HG03432 (cell line): Measurements from ENCODE around the gene TP53BP2.
"Not testable (repeated sequence)": the region's sequence is repeated elsewhere in the genome, so short reads cannot be mapped to it uniquely, and the experiment has no call there.

Experiments
- ATAC-seq: cut with Tn5 transposase; IDR thresholded peaks from one replicate; pipeline ENCODE4 v1.9.1; 2021; ENCODE audit warnings: mild to moderate bottlenecking, moderate library complexity; ENCODE audit not compliant: unreplicated experiment

TP53BP2 gene

GRCh38 chr1:223831755-223832636 lies 13.8 kb downstream of the TP53BP2 start:
- peak; percentile 41 for ATAC-seq

DNA sequence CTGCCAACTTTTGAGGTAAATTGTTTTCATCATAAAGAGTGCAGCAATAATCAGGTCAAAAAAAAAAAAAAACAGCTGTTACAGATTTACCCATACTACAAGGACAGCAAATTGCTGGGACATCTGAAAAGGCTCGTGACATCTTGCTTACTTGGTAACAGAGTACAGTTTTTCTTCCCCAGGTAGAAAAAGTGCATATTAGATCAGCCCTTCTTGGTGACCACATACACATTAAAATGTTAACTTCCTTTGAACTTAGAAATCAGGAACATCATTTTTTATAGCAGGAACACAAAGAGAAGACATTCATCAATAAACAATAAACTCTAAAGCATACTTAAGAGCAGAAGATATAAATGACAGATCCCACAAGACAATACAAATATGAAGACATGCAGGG lies 16.1 kb downstream of the TP53BP2 start:
- no peak for ATAC-seq

- no peak for ATAC-seq
Observed at GRCh38 chr1:223828162-223828848, 17.4 kb downstream of the TP53BP2 start.

DNA sequence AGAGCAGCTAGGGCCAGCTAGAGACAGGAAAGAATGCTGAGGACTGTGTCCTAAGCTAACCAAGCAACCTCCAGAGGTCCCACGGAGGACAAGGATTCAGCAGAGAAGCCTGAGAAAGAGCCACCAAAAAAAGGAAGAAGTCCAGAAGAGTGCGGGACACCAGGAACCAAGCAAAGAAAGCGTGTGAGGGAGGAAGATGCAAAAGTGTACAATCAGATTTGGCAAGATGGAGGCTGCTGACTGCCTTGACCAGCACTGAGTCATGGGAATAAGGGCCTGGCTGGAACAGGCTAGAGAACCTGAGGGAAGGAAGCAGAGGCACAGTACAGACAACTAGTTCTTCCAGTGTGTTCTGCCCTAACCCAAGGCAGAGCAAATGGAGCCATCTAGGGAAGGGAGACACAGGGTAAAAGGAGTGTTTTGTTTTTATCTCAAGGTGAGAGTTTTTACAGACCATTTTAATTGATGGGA lies 18.5 kb downstream of the TP53BP2 start:
- ATAC-seq, result no peak

DNA sequence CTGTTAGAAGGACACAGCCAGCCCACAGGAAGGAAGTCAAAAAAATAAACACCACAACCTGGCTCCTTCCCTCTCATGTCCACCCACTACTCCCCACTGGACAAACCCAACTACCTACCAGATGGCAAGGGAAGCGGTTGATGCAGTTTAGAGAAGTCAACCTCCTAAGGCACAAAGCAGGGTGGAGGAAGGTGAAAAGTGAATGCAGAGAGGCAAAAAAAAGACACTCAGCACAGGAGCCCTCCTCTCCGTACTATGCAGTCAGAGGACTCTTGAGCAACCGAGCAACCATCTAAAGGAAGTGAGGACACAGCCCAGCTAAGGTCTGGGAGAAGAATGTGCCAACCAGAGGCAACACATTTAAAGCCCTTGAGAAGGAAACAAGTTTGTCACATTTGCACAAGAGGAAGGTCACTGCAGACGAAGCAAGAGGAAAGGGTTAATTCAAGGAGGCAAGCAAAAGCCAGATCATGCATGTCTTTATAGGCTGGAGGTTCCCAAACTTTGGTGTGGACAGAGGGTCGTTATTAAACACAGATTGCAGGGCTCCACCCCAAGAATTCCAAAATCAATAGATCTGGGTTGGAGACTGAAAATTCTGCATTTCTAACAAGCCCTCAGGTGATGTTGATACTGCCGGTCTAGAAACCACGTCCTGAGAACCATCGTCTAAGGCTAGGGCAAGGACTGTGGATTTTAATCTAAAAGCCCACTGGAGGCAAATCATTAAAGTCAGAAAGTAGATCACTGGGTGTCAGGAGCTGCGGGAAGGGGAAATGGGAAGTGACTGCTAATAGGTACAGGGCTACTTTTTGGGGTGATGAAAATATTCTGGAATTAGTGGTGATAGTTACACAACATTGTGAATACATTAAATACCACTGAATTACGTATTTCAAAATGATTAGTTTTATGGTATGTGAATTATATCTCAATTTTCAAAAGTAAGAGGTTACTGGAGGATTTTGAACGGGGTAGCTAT lies 19.7 kb downstream of the TP53BP2 start:
- ATAC-seq, result no peak

- ATAC-seq, result no peak
Observed at GRCh38 chr1:223824712-223825111, 21.0 kb downstream of the TP53BP2 start.

DNA sequence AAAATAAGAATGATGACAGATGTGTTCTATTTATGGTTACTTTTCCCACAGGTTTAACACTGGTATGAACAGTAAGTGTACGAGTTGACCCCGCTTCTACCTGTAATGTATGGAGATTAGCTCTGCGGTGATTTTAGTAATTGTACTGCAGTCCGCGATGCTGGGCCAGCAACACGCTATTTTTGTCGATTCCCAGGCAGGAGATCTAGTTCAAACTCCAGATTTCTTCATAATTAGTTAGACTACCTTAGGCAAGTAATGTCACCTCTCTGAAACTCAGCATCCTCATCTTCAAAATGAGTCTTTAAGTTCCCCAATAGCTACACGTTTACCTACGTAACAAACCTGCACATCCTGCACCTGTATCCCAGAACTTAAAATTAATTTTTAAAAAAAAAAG lies 21.5 kb downstream of the TP53BP2 start:
- no peak for ATAC-seq

DNA sequence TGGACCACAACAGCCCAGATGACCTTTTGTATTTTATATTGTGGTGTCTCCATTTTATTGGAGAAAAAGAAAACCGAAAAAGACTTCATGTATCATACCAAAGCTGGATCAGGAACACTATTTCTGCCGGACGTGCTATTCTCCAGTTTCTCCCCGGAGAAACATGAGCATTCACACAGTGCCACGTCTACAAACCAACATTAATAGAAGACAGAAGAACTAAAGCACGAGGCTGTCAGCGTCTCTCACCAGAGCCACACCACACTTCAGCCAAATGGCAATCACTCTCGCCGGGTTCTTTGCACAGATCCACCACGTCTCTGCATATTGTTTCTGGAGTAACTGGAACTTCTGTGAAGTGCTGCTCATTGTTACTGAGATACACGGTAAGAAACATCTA lies 24.8 kb downstream of the TP53BP2 start:
- no peak for ATAC-seq

GRCh38 chr1:223820515-223820858 lies 25.3 kb downstream of the TP53BP2 start:
- no peak for ATAC-seq

DNA sequence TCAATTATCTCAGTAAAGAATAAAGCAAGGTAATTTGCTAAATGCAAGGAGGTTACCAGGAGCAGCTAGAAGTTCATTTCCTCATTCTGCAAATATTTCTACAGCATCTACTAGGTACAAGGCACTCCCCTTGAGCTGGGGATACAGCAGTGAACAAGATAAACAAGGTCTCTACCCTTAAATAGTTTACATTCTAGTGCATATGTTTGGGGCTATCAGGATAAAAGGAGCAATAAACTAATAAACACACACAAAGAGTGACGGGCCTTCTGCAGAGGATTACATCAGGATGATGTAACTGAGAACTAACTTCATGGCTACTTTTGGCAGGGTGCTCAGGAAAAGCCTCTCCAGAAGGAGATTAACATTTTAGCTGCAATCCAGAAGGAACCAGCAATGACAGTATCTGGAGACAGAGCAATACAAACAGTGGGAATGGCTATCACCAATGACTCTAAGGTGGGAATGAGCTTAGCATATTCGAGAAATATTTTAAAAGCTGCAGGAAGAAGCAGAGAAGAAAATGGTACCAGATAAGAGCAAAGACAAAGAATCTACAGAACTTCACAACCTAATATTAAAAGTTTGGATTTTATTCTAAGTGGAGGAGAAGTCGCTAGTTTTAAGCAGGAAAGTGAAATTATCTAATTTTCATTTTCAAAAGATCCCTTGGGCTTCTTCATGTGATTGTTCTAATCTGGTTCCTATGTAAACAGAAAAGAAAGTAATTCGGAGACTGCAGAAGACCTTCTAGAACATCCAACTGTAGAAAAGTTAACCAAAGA lies 25.8 kb downstream of the TP53BP2 start:
- no peak for ATAC-seq

DNA sequence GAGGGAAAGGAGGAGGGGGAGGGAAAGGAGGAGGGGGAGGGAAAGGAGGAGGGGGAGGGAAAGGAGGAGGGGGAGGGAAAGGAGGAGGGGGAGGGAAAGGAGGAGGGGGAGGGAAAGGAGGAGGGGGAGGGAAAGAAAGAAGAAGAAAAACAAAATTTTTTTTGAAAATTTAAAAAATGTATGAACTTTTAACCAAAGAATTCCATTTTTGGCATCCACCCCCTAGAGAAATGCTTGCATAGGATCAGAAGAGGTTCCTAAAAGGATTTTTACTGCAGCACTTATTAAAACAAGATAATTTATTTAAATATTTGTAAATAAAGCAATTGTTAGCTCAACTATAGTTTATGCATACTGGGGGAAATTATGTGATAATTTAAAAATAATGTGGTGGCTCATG lies 28.5 kb downstream of the TP53BP2 start:
- not testable (repeated sequence) for ATAC-seq

DNA sequence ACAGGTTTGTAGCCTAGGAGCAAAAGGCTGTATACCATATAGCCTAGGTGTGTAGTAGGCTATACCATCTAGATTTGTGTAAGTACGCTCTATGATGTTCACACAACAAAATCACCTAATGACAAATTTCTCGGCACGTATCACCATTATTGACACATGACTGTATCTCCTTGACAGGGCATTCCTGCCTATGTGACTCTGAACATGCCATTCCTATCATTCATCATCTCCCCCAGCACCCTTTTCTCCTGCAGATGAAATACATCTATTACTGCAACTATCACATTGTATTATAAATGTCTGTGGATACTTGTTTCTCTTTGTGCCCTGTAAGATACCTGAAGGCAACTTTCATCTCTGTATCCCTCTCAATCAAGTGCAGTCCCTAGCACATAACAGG lies 29.9 kb downstream of the TP53BP2 start:
- ATAC-seq, result no peak

DNA sequence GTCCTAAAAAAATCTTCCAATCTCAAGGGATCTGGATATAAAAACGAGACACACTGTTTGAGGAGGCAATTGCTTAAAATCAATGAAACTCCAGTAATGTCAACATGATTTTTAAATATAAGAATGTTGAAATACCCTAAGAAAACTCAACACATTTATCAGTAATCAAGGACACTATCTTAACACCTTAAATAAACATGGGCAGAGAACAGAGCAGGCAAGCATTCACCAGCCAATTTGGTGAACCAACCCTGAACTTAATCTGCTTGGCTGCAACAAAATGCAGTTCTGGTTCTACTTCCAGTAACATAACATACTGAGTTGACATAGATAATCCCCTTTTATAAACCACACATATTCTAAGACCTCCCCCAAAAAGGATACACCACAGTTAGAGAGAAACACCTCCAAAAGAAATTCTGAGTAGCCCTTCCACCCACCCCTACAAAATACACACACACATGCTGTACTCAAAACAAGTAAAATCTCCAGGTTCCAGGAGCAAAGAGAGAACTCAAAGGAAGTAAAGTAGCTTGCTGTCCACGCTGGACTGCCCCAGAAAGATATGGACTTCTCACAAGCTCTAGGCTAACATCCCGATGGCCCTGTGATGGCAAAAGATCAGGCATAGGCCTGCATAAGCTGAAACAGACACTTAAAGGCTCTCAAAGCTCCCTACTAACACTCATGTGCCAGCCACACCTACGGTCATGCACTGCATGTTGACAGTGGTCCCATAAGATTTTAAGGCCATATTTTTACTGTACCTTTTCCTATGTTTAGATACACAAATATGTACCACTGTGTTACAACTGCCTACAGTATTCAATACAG lies 30.5 kb downstream of the TP53BP2 start:
- ATAC-seq, result no peak

DNA sequence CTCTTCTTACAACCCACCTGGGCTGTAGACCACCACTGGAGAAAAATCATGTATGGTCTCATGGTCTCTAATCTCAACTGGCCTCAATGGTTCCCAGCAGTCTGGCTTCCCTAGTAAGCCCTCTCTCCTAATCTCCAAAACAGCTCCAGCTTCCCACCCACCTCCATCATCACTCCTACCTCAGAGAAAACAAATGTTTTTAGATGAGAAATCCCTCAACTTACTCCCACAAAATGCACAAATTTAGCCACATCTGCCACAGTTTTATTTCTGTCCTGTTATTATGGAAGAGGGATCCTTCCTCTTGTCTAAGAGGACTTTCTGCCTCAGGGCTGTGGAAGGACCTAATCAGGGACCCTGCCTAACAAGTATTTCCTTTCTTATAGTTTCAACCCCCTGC lies 32.1 kb downstream of the TP53BP2 start:
- no peak for ATAC-seq

DNA sequence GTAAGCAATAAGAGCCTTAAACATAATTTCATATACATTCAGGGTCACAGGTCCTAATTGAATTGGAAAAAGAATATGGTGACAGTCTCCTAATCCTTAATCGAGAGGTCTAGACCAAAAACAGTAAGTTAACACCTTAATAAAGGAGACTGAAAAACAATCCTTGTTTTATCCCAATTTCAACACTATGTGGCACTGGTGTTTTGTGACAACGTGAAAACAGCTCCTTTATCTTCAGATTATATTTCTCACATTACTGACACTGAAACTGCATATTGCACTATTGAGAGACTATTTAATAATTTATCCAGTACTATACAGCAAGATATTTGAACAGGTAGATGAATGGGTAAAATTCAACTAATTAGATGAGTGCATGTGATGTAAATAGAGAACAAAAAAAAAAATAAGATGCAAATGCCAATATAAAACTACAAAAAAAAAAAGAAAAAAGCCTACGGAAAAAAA lies 34.1 kb downstream of the TP53BP2 start:
- no peak for ATAC-seq

DNA sequence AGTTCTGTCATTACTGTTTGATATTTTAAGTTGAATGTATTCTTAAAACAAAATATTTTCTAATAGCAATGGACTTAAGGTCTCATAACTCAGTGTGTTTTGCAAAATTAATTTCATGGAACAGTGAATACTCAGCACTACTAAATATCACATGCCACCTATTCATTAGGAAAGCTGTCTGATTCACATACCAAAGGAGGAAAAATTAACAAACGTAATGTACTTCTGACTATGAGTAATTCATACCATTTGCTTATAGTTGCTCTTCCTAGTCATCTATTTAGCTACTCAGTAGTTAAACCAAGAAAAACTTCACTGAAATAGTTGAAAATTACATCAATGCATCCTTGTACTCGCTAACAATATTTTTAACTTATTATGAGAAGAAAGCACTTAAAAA lies 35.2 kb downstream of the TP53BP2 start:
- no peak for ATAC-seq

DNA sequence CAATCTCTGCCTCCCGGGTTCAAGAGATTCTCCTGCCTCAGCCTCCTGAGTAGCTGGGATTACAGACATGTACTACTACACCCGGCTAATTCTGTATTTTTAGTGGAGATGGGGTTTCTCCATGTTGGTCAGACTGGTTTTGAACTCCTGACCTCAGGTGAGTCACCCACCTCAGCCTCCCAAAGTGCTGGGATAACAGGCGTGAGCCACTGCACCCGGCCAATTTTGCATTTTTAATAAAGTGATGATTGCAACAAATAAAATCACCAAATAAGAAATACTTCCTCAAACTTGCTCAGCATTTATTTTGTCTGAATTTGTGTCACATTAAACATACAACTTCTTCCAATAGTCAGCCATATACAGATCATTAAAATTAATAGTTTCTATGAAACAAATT lies 35.8 kb downstream of the TP53BP2 start:
- ATAC-seq, result not testable (repeated sequence)

DNA sequence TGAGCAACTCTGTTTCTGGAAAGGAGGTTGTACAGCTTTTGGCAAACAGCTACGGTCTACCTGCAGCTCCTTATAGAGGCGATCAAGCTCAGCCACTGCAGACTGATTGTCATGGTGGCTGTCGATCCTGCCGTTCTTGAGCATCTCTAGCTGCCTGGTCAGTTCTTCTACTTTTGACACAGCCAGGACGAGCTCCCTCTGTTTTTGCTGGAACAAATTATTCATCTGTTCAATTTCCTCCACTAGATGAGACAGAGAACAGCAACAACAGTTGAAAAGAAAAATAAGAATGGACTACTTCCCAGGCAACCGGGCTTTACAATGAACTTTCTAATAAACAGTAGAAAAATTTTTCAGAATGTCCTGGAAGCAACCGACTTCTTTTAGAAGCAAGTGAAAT lies 42.5 kb downstream of the TP53BP2 start:
- no peak for ATAC-seq

- ATAC-seq, result no peak
Observed at GRCh38 chr1:223802602-223803001, 43.1 kb downstream of the TP53BP2 start.
